Measurements from ENCODE around the gene NUP50.

Gene NUP50

GRCh38 chr22:45208696-45208992 is 44.9 kb downstream of the NUP50 start:
- ATAC-seq = no peak
- Mint-ChIP-seq H3K4me3 (no peak overlapping the region), H3K36me3 (peaks cover 38% of the 10 kb centered on the region), H3K9me3 (no peaks in the 10 kb centered on the region), H3K27me3 (no peaks in the 10 kb centered on the region), H3K27ac (no peak overlapping the region), H3K4me1 (peaks cover 18% of the 10 kb centered on the region)

- no peak for ATAC-seq
- peaks cover 33% of the 10 kb centered on the region for H3K36me3 Mint-ChIP-seq
- no peak overlapping the region for H3K27ac Mint-ChIP-seq
- H3K27me3 Mint-ChIP-seq = no peaks in the 10 kb centered on the region
- H3K4me1 Mint-ChIP-seq = peaks cover 24% of the 10 kb centered on the region
- no peak overlapping the region for H3K4me3 Mint-ChIP-seq
- no peaks in the 10 kb centered on the region for H3K9me3 Mint-ChIP-seq
Measured at GRCh38 chr22:45208993-45209838, 45.5 kb downstream of the NUP50 start.

- Mint-ChIP-seq H3K27ac (no peak overlapping the region), H3K9me3 (no peaks in the 10 kb centered on the region), H3K36me3 (peaks cover 27% of the 10 kb centered on the region), H3K27me3 (no peaks in the 10 kb centered on the region), H3K4me1 (peaks cover 27% of the 10 kb centered on the region), H3K4me3 (no peak overlapping the region)
- no peak for ATAC-seq
Measured at GRCh38 chr22:45210174-45210573, 46.4 kb downstream of the NUP50 start.

GRCh38 chr22:45210577-45210976 is 46.9 kb downstream of the NUP50 start:
- peaks cover 24% of the 10 kb centered on the region for H3K36me3 Mint-ChIP-seq
- no peaks in the 10 kb centered on the region for H3K9me3 Mint-ChIP-seq
- no peak overlapping the region for H3K27ac Mint-ChIP-seq
- ATAC-seq = no peak
- H3K27me3 Mint-ChIP-seq = no peaks in the 10 kb centered on the region
- H3K4me3 Mint-ChIP-seq = no peak overlapping the region
- peaks cover 31% of the 10 kb centered on the region for H3K4me1 Mint-ChIP-seq

GRCh38 chr22:45210991-45211390 is 47.3 kb downstream of the NUP50 start:
- H3K4me1 Mint-ChIP-seq = peaks cover 34% of the 10 kb centered on the region
- no peak overlapping the region for H3K27ac Mint-ChIP-seq
- no peak for ATAC-seq
- peaks cover 20% of the 10 kb centered on the region for H3K36me3 Mint-ChIP-seq
- no peak overlapping the region for H3K4me3 Mint-ChIP-seq
- H3K27me3 Mint-ChIP-seq = no peaks in the 10 kb centered on the region
- H3K9me3 Mint-ChIP-seq = no peaks in the 10 kb centered on the region

DNA sequence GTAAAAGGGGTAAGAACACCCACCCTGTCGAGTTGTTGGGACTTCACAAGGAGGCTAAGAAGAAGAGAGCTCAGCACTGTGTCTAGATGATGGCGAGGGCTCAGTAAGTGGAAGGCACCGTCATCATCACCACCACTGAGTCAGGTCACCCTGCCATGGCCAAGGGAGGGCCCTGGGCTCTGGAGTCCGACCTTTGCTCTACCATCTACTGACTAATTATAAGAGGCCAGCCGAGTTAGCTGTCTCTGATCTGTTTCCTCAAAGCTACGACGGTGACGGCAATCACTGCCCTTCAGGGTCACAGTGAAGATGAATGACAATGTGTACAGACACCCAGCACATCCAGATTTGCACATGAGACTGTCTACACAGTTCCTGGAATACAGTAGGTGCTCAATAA is 47.7 kb downstream of the NUP50 start:
- ATAC-seq = no peak
- Mint-ChIP-seq H3K4me1 (peaks cover 36% of the 10 kb centered on the region), H3K27me3 (no peaks in the 10 kb centered on the region), H3K36me3 (peaks cover 15% of the 10 kb centered on the region), H3K9me3 (no peaks in the 10 kb centered on the region), H3K4me3 (no peak overlapping the region), H3K27ac (no peak overlapping the region)

DNA sequence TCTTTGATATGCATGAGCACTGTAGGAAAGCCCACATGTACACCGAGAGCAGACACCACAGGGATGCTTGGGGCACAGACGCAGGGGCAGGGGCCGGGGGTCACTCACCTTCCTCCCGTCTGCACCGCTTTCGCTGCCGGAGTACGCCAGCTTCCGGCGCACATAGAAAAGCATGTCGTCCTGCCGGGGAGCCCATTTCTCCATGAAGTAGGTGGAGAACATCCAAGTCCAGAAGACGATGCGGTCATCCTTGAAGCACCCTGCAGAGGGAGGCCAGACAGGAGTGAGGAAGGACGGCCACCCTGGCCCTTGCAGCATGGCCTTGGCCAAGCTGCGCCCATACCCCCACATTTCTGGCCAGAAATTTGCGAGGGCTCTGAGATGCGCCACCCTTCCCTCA is 48.1 kb downstream of the NUP50 start:
- Mint-ChIP-seq H3K27me3 (no peaks in the 10 kb centered on the region), H3K36me3 (peaks cover 15% of the 10 kb centered on the region), H3K27ac (no peak overlapping the region), H3K9me3 (no peaks in the 10 kb centered on the region), H3K4me1 (peaks cover 39% of the 10 kb centered on the region), H3K4me3 (no peak overlapping the region)
- ATAC-seq = no peak

DNA sequence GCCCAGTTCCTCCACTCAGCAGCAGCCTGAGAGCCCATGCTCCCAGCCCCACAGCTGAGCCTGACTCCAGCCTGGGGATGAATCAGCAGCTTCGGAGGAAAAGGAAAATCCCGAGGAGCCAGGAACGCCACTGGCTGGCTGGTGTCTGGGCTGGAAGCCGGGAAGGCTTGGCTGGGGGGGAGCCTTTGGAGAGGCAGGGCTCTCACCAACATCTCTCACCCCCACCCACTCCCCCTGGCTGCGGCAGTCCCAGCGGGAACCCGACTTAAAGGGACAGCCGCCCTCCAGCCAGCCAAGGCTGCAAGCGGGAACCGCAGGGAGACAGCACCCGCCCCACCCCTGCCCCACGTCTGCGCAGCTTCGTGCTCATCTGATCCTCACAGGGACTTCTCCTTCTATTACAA is 48.6 kb downstream of the NUP50 start:
- no peak for ATAC-seq
- Mint-ChIP-seq H3K9me3 (no peaks in the 10 kb centered on the region), H3K27me3 (no peaks in the 10 kb centered on the region), H3K4me1 (peaks cover 39% of the 10 kb centered on the region), H3K4me3 (no peak overlapping the region), H3K36me3 (peaks cover 15% of the 10 kb centered on the region), H3K27ac (no peak overlapping the region)

DNA sequence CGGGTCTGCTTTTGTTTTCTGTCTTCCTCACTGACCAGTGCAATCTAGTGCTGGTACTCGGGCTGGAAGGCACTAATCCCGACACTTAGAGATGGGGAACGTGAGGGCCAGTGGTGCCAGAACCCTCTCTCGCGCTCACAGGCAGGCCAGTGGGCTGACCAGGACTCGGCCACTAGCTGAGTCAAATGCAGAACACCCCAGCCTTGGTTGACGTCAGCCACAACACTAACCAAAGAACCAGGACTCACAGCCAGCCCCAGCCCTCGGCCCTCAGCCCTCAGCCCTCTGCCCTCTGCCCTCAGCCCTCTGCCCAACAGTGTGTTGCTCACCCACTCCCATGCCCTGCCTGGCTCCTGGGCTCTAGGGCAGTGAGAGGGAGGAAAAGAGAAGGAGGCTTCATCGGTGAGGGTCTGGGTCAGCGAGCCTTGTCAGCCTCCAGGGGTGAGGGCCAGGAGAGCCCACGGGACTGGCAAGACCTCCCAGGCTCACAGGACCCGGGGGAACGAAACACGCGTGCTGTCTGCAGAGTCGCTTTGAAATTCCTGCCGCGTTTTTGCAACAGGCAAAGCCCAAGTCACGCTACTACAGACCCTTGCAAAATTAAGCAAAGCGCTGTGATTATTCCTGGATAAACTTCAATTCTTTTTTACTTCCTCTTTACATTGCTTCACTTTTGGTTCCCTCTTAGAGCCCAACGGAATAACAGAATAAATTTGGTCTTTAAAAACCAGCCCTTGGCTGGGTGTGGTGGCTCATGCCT is 49.4 kb downstream of the NUP50 start:
- H3K36me3 Mint-ChIP-seq = peaks cover 15% of the 10 kb centered on the region
- H3K9me3 Mint-ChIP-seq = no peaks in the 10 kb centered on the region
- no peaks in the 10 kb centered on the region for H3K27me3 Mint-ChIP-seq
- H3K27ac Mint-ChIP-seq = no peak overlapping the region
- no peak overlapping the region for H3K4me3 Mint-ChIP-seq
- peaks cover 39% of the 10 kb centered on the region for H3K4me1 Mint-ChIP-seq
- ATAC-seq = no peak

DNA sequence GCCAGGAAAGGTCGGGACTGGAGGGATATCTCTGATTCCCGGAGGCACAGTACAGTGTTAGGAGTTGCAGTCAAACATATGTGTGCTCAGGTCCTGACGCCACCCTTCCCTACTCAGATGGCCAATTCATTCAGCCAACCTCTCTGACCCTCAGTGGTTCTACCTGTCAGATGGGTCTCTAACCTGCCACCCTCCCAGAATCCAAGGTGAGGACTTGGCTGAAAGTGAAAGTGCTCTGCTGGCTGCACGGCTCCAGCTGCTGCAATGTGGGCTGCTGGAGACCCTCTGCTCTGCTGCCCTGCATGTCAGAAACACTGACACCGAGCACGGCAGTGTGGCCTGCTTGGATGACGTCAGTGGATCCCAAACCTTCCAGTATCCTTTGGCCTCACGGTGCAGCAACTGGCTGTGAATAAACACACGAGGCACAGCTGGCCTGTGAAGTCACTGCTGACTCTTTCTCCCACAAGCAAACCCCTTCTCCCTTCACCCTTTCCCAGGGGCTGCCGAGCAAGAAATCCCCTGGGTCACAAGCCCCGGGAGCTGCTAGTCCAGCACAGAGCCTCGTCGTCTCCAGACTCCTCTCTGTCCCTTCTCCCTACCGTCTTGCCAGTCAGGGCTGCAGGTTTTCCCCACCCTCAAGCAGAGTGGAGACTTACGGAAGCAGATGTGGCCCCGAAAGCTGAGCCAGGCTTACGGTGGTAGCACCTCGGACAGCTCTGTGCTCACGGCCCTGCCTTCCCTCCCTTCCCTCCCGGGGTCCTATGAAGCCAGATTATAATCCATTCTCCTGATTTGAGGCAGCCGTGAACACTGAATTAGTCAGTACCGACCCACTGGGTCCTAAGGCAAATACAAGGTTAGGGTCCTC is 52.6 kb downstream of the NUP50 start:
- H3K27me3 Mint-ChIP-seq = no peaks in the 10 kb centered on the region
- no peaks in the 10 kb centered on the region for H3K9me3 Mint-ChIP-seq
- no peak for ATAC-seq
- H3K4me1 Mint-ChIP-seq = peaks cover 48% of the 10 kb centered on the region
- H3K36me3 Mint-ChIP-seq = no peaks in the 10 kb centered on the region
- H3K27ac Mint-ChIP-seq = no peak overlapping the region
- H3K4me3 Mint-ChIP-seq = no peak overlapping the region

DNA sequence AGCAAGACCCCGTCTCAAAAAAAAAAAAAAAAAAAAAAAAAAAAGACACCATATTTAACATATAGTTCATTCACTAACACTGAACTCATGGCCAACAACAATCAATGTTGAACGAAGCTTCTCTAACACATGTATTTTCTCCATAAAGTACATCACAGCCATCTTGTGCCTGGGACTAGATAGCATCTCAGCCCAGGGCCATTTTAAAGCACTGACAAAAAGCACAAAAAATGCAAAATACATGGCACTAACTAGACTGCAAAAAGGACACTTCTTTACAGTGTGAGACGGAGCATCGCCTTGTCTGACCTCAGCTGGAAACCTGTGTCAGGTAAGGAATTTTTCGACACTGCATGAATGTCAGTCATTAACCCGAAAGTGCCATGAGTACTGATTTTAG is 53.6 kb downstream of the NUP50 start:
- H3K9me3 Mint-ChIP-seq = no peaks in the 10 kb centered on the region
- no peak overlapping the region for H3K27ac Mint-ChIP-seq
- H3K4me3 Mint-ChIP-seq = no peak overlapping the region
- peaks cover 49% of the 10 kb centered on the region for H3K4me1 Mint-ChIP-seq
- H3K36me3 Mint-ChIP-seq = no peaks in the 10 kb centered on the region
- ATAC-seq = no peak
- H3K27me3 Mint-ChIP-seq = no peaks in the 10 kb centered on the region

GRCh38 chr22:45217806-45218205 is 54.1 kb downstream of the NUP50 start:
- peaks cover 54% of the 10 kb centered on the region for H3K4me1 Mint-ChIP-seq
- no peak for ATAC-seq
- H3K27me3 Mint-ChIP-seq = no peaks in the 10 kb centered on the region
- no peaks in the 10 kb centered on the region for H3K9me3 Mint-ChIP-seq
- no peak overlapping the region for H3K27ac Mint-ChIP-seq
- no peak overlapping the region for H3K4me3 Mint-ChIP-seq
- H3K36me3 Mint-ChIP-seq = no peaks in the 10 kb centered on the region

- H3K27me3 Mint-ChIP-seq = no peaks in the 10 kb centered on the region
- H3K4me1 Mint-ChIP-seq = peaks cover 54% of the 10 kb centered on the region
- no peaks in the 10 kb centered on the region for H3K36me3 Mint-ChIP-seq
- no peak overlapping the region for H3K4me3 Mint-ChIP-seq
- peak; percentile 83 for ATAC-seq
- H3K9me3 Mint-ChIP-seq = no peaks in the 10 kb centered on the region
- H3K27ac Mint-ChIP-seq = peak overlapping the region; percentile 37
Measured at GRCh38 chr22:45218976-45219375, 55.3 kb downstream of the NUP50 start.

DNA sequence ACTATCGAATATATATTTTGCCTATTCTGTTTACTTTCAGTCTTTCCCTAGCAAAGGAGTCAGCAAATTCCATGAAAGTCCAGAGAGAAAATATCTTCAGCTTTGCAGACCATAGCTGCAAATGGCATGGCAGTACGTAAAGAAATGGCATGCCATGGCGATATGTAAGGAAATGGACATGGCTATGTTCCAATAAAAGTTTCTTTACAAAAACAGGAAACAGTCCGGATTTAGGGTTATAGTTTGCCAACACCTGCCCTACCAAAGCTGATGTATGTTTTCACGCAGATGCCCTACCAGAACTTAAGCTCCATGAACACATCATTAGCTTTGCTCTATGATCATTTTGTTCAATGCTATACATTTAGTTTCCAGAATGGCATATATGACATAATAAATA is 57.5 kb downstream of the NUP50 start:
- Mint-ChIP-seq H3K36me3 (peaks cover 5% of the 10 kb centered on the region), H3K4me3 (no peak overlapping the region), H3K9me3 (no peaks in the 10 kb centered on the region), H3K4me1 (peaks cover 62% of the 10 kb centered on the region), H3K27ac (peak overlapping the region; percentile 59), H3K27me3 (no peaks in the 10 kb centered on the region)
- no peak for ATAC-seq

DNA sequence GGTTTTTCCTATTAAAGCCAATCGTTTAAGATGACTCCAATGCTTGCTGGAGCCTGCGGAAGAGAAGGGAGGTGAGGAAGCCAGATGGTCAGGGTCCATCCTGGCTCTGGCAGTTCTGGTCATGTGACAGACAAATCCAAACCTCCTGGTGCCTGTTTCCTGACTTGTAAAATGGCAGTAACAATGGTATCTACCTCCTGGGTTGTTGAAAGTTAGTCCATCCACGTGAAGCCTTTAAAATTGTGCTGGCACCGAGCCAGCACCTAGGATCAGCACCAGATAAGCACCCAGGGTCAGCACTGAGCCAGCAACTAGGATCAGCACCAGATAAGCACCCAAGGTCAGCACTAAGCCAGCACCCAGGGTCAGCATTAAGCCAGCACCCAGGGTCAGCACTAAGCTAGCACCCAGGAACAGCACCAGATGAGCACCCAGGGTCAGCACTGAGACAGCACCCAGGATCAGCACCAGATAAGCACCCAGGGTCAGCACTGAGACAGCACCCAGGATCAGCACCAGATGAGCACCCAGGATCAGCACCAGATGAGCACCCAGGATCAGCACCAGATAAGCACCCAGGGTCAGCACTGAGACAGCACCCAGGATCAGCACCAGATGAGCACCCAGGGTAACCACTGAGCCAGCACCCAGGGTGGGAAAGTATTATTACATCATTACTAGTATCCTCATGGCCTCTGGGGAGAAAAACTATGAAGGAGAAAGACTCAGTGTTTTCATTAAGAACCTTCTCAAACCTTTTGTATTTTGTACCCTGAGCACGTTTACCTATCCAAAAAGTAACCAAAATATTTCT is 59.8 kb downstream of the NUP50 start:
- Mint-ChIP-seq H3K4me1 (peaks cover 75% of the 10 kb centered on the region), H3K4me3 (no peak overlapping the region), H3K36me3 (peaks cover 5% of the 10 kb centered on the region), H3K27ac (peak overlapping the region; percentile 43), H3K9me3 (no peaks in the 10 kb centered on the region), H3K27me3 (no peaks in the 10 kb centered on the region)
- ATAC-seq = no peak

All from stimulated activated memory B cell treated with anti-CD40 and anti-IgM and Interleukin-4, amounts not matched to agents 10 μg/mL and 1 μg/mL and 100 μg/mL, for 72 hours (primary cell).